HCT116 (cell line): Measurements from ENCODE around the gene GABARAP. TPM values are rescaled to one million over a fixed set of nuclear protein-coding genes. Genes with fewer than 3 reads are reported as not detected.

ENCODE experiments used
- ATAC-seq: fragments of 200-7000 bp; cut with Tn5 transposase; 2 replicates; pipeline ENCODE4 v1.9.1; 2020; ENCODE audit warnings: mild to moderate bottlenecking, moderate library complexity
- BruUV-seq: library from RNA; stranded (reverse); fragments of 400-500 nt; replicated peaks from 2 replicates; lab custom pipeline; 2021; lab: Mats Ljungman, UMichigan
- CTCF ChIA-PET: fragments of 300-600 bp; sonication (Branson Sonifier 250); formaldehyde crosslinking; loops from one replicate; lab custom pipeline; 2021; ENCODE audit warnings: antibody characterized with exemption; lab: Charles Lee
- POLR2A ChIA-PET: fragments of 300-600, 350-600 bp; sonication (Branson Sonifier 250); formaldehyde crosslinking; loops from one replicate; lab custom pipeline; 2021; ENCODE audit warnings: antibody characterized with exemption; lab: Charles Lee
- RAD21 ChIA-PET, 2 experiments: fragments of 300-600 bp; sonication (Branson Sonifier 250); formaldehyde crosslinking; loops; one replicate each; lab custom pipeline; 2023; ENCODE audit warnings: low total read pairs in 2 of 2; ENCODE audit not compliant: uncharacterized antibody in 2 of 2, unreplicated experiment in 2 of 2, low non-redundant PET in 1 of 2; lab: Charles Lee
- DNase-seq: peaks from one replicate; pipeline ENCODE4 v3.0.0-alpha.2; 2010; ENCODE audit warnings: low read depth, low spot score
- H2AFZ ChIP-seq: fragments of 200-600 bp; shearing (Covaris generic), sonication (generic); 2 replicates; pipeline ENCODE4 v1.6.1; 2017; ENCODE audit warnings: low read depth, mixed run types, mixed read lengths, antibody characterized with exemption, low read length; ENCODE audit not compliant: poor library complexity, severe bottlenecking
- H3K27ac ChIP-seq: 2 replicates; pipeline ENCODE4 v1.5.1; 2012; ENCODE audit warnings: low read depth, low read length
- H3K27me3 ChIP-seq: fragments of 200-600 bp; sonication (generic); 2 replicates; pipeline ENCODE4 v1.6.1; 2016; ENCODE audit warnings: mixed run types, low read length, mixed read lengths; ENCODE audit not compliant: insufficient read depth
- H3K36me3 ChIP-seq, 2 experiments: fragments of 200-500 bp in 1 of 2; fragments of 200-600 bp in 1 of 2; sonication (Bioruptor generic) in 1 of 2; sonication (generic) in 1 of 2; 2 replicates each; pipeline versions ENCODE4 v1.5.1 to v1.6.1; 2014 to 2016; ENCODE audit warnings: low read length in 2 of 2, inconsistent platforms in 1 of 2, mixed read lengths in 1 of 2, mixed run types in 1 of 2; ENCODE audit not compliant: insufficient read depth in 2 of 2, control insufficient read depth in 1 of 2
- H3K4me1 ChIP-seq, 2 experiments: fragments of 200-600 bp in 1 of 2; sonication (generic) in 1 of 2; 2 replicates each; pipeline versions ENCODE4 v1.5.1 to v1.6.1; 2012 to 2017; ENCODE audit warnings: low read length in 2 of 2, inconsistent platforms in 1 of 2, mild to moderate bottlenecking in 1 of 2, mixed read lengths in 1 of 2, mixed run types in 1 of 2, moderate library complexity in 1 of 2; ENCODE audit not compliant: insufficient read depth in 2 of 2, control insufficient read depth in 1 of 2
- H3K4me2 ChIP-seq: fragments of 200-600 bp; sonication (generic); 2 replicates; pipeline ENCODE4 v1.6.1; 2017; ENCODE audit warnings: mixed run types, low read length, mixed read lengths
- H3K4me3 ChIP-seq, 2 experiments: fragments of 200-600 bp in 1 of 2; sonication (generic) in 1 of 2; replicated peaks in 1 of 2; 2 replicates each; pipeline ENCODE4 v1.5.1; 2011 to 2016; ENCODE audit warnings: low read length in 2 of 2, control low read depth in 1 of 2, low read depth in 1 of 2, mild to moderate bottlenecking in 1 of 2, mixed read lengths in 1 of 2, mixed run types in 1 of 2
- H3K79me2 ChIP-seq: fragments of 200-600 bp; sonication (generic); 2 replicates; pipeline ENCODE4 v1.6.1; 2017; ENCODE audit warnings: mild to moderate bottlenecking, mixed run types, low read length, moderate library complexity, mixed read lengths; ENCODE audit not compliant: insufficient read depth
- H3K9ac ChIP-seq: fragments of 200-600 bp; sonication (generic); 2 replicates; pipeline ENCODE4 v1.6.1; 2016; ENCODE audit warnings: low read length, mixed read lengths
- H3K9me2 ChIP-seq: fragments of 200-600 bp; sonication (generic), shearing (Covaris generic); 2 replicates; pipeline ENCODE4 v1.6.1; 2017; ENCODE audit warnings: mixed run types, mild to moderate bottlenecking, moderate library complexity; ENCODE audit not compliant: insufficient read depth
- H3K9me3 ChIP-seq, 2 experiments: fragments of 200-500 bp in 1 of 2; fragments of 200-600 bp in 1 of 2; sonication (Bioruptor generic) in 1 of 2; sonication (generic) in 1 of 2; 2 replicates each; pipeline ENCODE4 v1.6.1; 2014 to 2017; ENCODE audit warnings: low read length in 2 of 2, mixed read lengths in 2 of 2, inconsistent platforms in 1 of 2, low read depth in 1 of 2, mild to moderate bottlenecking in 1 of 2, mixed run types in 1 of 2, moderate library complexity in 1 of 2; ENCODE audit not compliant: control insufficient read depth in 1 of 2, insufficient read depth in 1 of 2
- H4K20me1 ChIP-seq: fragments of 200-600 bp; sonication (generic), shearing (Covaris generic); 2 replicates; pipeline ENCODE4 v1.6.1; 2017; ENCODE audit warnings: mixed run types, mild to moderate bottlenecking, moderate library complexity; ENCODE audit not compliant: insufficient read depth
- ELF1 ChIP-seq: IDR thresholded peaks from 2 replicates; pipeline ENCODE4 v1.6.1; 2012; ENCODE audit warnings: low read depth, borderline replicate concordance
- POLR2AphosphoS5 ChIP-seq: IDR thresholded peaks from 2 replicates; pipeline ENCODE4 v1.6.1; 2011; ENCODE audit warnings: mild to moderate bottlenecking, low read depth, low read length, moderate library complexity
- SIN3A ChIP-seq: IDR thresholded peaks from 2 replicates; pipeline ENCODE4 v1.6.1; 2012; ENCODE audit warnings: low read depth
- SP1 ChIP-seq: IDR thresholded peaks from 2 replicates; pipeline ENCODE4 v1.6.1; 2012; ENCODE audit warnings: low read depth
- TCF7L2 ChIP-seq: IDR thresholded peaks from 2 replicates; pipeline ENCODE4 v1.7.0; 2011; ENCODE audit warnings: borderline replicate concordance, inconsistent platforms; ENCODE audit not compliant: insufficient read depth, insufficient read length; ENCODE audit errors: extremely low read depth
- YY1 ChIP-seq: IDR thresholded peaks from 2 replicates; pipeline ENCODE4 v1.6.1; 2011; ENCODE audit warnings: low read length, low read depth, moderate library complexity, mild to moderate bottlenecking; ENCODE audit not compliant: insufficient replicate concordance; ENCODE audit errors: extremely low read depth
- ZBTB33 ChIP-seq: IDR thresholded peaks from 2 replicates; pipeline ENCODE4 v1.6.1; 2011; ENCODE audit warnings: mild to moderate bottlenecking, low read length, moderate library complexity; ENCODE audit not compliant: insufficient replicate concordance; ENCODE audit errors: extremely low read depth
- ZFX ChIP-seq: fragments of 450-650 bp; IDR thresholded peaks from 2 replicates; pipeline ENCODE4 v1.6.1; 2017
- ZNF274 ChIP-seq: fragments of 200-500 bp; sonication (Bioruptor generic); IDR thresholded peaks from 2 replicates; pipeline ENCODE4 v1.6.1; 2014; ENCODE audit warnings: mild to moderate bottlenecking, low read depth, low read length, inconsistent platforms
- intact Hi-C: fragments of 100-400 bp; cut with micrococcal nuclease; formaldehyde crosslinking; loops from 2 replicates; pipeline ENCODE4 v1.10.0; 2022
- total RNA-seq: library from RNA; stranded (reverse); gene quantifications from one replicate; pipeline ENCODE4 v1.2.1, GENCODE V29; 2021; ENCODE audit not compliant: unreplicated experiment

The GABARAP gene
- total RNA-seq, 1 experiment from 2014 or later: 287 TPM

GRCh38 chr17:7239091-7240027 is 2.9 kb downstream of the GABARAP start, which contains the start of gene PHF23:
PHF23 (minus strand) TSS chr17:7239457; CDS start chr17:7239279, 178 bp downstream.
- H3K36me3 ChIP-seq: peaks cover 24 to 40% of the 10 kb centered on the region in 2 experiments
- ChIA-PET POLR2A (interaction anchor here (0.9 to 1.3 kb wide), 5 partner anchors 19 to 447 kb away, joined by 3 to 4 read pairs (median 3); partner anchors contain the start of genes ACADVL and DLG4), RAD21 (no interaction called here), CTCF (interaction anchor here (2.3 to 3.0 kb wide), 2 partner anchors 19 to 57 kb away, joined by 5 to 16 read pairs; partner anchors contain the start of genes ACADVL and DLG4)
- peak within 1 kb of the TSS; percentile 92 for H3K27ac ChIP-seq
- peak within 1 kb of the TSS; percentile 82 for H3K4me2 ChIP-seq
- intact Hi-C loops: no loop called here
- H3K27me3 ChIP-seq: no peaks in the 10 kb centered on the region
- ATAC-seq (peak; percentile 61), DNase-seq (peak; percentile 99)
- H3K9me3 ChIP-seq: no peaks in the 10 kb centered on the region
- H4K20me1 ChIP-seq: no peaks in the 10 kb centered on the region
- H3K9me2 ChIP-seq: no peaks in the 10 kb centered on the region
- peaks cover 37 to 64% of the 10 kb centered on the region in 2 experiments for H3K4me1 ChIP-seq
- peak within 1 kb of the TSS; percentile 100 for H3K9ac ChIP-seq
- peak within 1 kb of the TSS; percentile 97 to 99 for H3K4me3 ChIP-seq
- TF ChIP-seq YY1: peak; percentile 86
- TF ChIP-seq SP1: peak; percentile 85
- TF ChIP-seq ELF1: peak; percentile 94; the same call in 1 of the 2 replicates
- TF ChIP-seq ZNF274: no peak
- TF ChIP-seq ZFX: no peak; the same call in 1 of the 2 replicates
- peak; percentile 84 for TF ChIP-seq TCF7L2
- TF ChIP-seq ZBTB33: peak; percentile 77
- TF ChIP-seq SIN3A: no peak; the same call in 1 of the 2 replicates
- TF ChIP-seq POLR2AphosphoS5: 0 out of 2 replicates have a peak, but pooled peaks have one; percentile 26
- H2AFZ ChIP-seq: no peak within 1 kb of the TSS
- no TSS peak for BruUV-seq
- H3K79me2 ChIP-seq: peaks cover 59% of the 10 kb centered on the region
